K562 (cell line): ENCODE measurements around the gene TMEM92. TPM values are rescaled to one million over a fixed set of nuclear protein-coding genes. Genes with fewer than 3 reads are reported as not detected.
A peak's percentile ranks its signal among the peaks of the same experiment; 100 is the strongest.

Experiments used
- CSDE1 ChIP-seq, 2 experiments: fragments of 450-650 bp; IDR thresholded peaks; 2 replicates each; pipeline ENCODE4 v1.6.1; 2016; ENCODE audit warnings: mild to moderate bottlenecking in 1 of 2
- DPF2 ChIP-seq: fragments of 450-650 bp; IDR thresholded peaks from 2 replicates; pipeline ENCODE4 v1.6.1; 2016
- EGR1 ChIP-seq: fragments of 450-650 bp; conservative IDR thresholded peaks from 2 replicates; pipeline ENCODE4 v1.6.1; 2017; ENCODE audit warnings: mild to moderate bottlenecking
- EWSR1 ChIP-seq: fragments of 450-650 bp; IDR thresholded peaks from 2 replicates; pipeline ENCODE4 v1.6.1; 2018; ENCODE audit warnings: borderline replicate concordance, mild to moderate bottlenecking, low read depth, moderate library complexity; ENCODE audit not compliant: partially characterized antibody
- LARP7 ChIP-seq: fragments of 450-650 bp; IDR thresholded peaks from 2 replicates; pipeline ENCODE4 v1.6.1; 2016
- MTF1 ChIP-seq: fragments of 250-450 bp; sonication (Bioruptor Pico); IDR thresholded peaks from 2 replicates; pipeline ENCODE4 v1.9.0; 2021; ENCODE audit warnings: moderate library complexity, mild to moderate bottlenecking, inconsistent platforms, borderline replicate concordance
- RAD21 ChIP-seq, 2 experiments: fragments of 250-450 bp in 1 of 2; fragments of 450-650 bp in 1 of 2; sonication (Bioruptor Pico) in 1 of 2; formaldehyde crosslinking in 1 of 2; IDR thresholded peaks in 1 of 2; conservative IDR thresholded peaks in 1 of 2; 2 replicates each; pipeline versions ENCODE4 v1.4.0 to v1.8.0; 2020 to 2022; ENCODE audit warnings: mild to moderate bottlenecking in 2 of 2, moderate library complexity in 1 of 2
- RUNX1 ChIP-seq: sonication (generic); IDR thresholded peaks from 2 replicates; pipeline ENCODE4 v1.6.1; 2016; ENCODE audit warnings: antibody characterized with exemption, low read depth
- TEAD1 ChIP-seq, 2 experiments: fragments of 450-650 bp in 1 of 2; sonication (generic) in 1 of 2; formaldehyde crosslinking; IDR thresholded peaks; 2 replicates each; pipeline versions ENCODE4 v1.4.0 to v1.8.0; 2020 to 2022; ENCODE audit warnings: mild to moderate bottlenecking in 2 of 2, missing genetic modification reagents in 1 of 2
- ZNF197 ChIP-seq: fragments of 200-800 bp; sonication (Bioruptor generic); IDR thresholded peaks from 2 replicates; pipeline ENCODE4 v1.6.1; 2016; ENCODE audit warnings: low read depth, missing genetic modification characterization, missing compliant biosample characterization
- polyA plus RNA-seq, 8 experiments: library from polyadenylated mRNA; depleted of rRNA in 4 of 8; stranded (reverse) in 5 of 8; unstranded in 3 of 8; fragments of >200 nt; fragmentation: Nextera tagmentation in 2 of 8; fragmentation: Illumina TruSeq in 1 of 8; extraction: Ambion mirVana in 2 of 8; extraction: Trizol in 1 of 8; gene quantifications; 2 replicates each; pipeline versions ENCODE4 v1.2.1 to v1.2.3, GENCODE V29; 2011 to 2014; ENCODE audit warnings: inconsistent platforms in 1 of 8, missing spikeins in 1 of 8
- total RNA-seq, 7 experiments: library from RNA; depleted of rRNA in 6 of 7; stranded (reverse); fragments of >200 nt in 6 of 7; fragmentation: Illumina TruSeq in 2 of 7; extraction: Trizol in 2 of 7; gene quantifications; 2 replicates each; pipeline versions ENCODE4 v1.2.1 to v1.2.3, GENCODE V29; 2011 to 2021; ENCODE audit warnings: low replicate concordance in 1 of 7
- TF ChIP-seq, protein P1 (sequence below), 2 experiments: fragments of 450-650 bp in 1 of 2; sonication (generic) in 1 of 2; formaldehyde crosslinking in 1 of 2; IDR thresholded peaks; 2 replicates each; pipeline versions ENCODE4 v1.7.1 to v1.9.0; 2016 to 2022; ENCODE audit warnings: inconsistent platforms in 1 of 2, mild to moderate bottlenecking in 1 of 2, missing genetic modification reagents in 1 of 2
- TF ChIP-seq, protein P2 (sequence below): IDR thresholded peaks from 2 replicates; pipeline ENCODE4 v1.6.1; 2011; ENCODE audit warnings: borderline replicate concordance, low read depth, mild to moderate bottlenecking, moderate library complexity, low read length; ENCODE audit not compliant: insufficient read depth, poor library complexity, severe bottlenecking
- TF ChIP-seq, protein P3 (sequence below): sonication (generic); formaldehyde crosslinking; IDR thresholded peaks from 2 replicates; pipeline ENCODE4 v1.8.0; 2022; ENCODE audit warnings: mild to moderate bottlenecking, missing genetic modification reagents

The TMEM92 gene
- total and polyA plus RNA-seq, 9 of the 15 experiments (the other 6 are each of a cell fraction or from before 2014, with no cell fraction given), result 0.14 to 2.1 (median 0.40) TPM

DNA sequence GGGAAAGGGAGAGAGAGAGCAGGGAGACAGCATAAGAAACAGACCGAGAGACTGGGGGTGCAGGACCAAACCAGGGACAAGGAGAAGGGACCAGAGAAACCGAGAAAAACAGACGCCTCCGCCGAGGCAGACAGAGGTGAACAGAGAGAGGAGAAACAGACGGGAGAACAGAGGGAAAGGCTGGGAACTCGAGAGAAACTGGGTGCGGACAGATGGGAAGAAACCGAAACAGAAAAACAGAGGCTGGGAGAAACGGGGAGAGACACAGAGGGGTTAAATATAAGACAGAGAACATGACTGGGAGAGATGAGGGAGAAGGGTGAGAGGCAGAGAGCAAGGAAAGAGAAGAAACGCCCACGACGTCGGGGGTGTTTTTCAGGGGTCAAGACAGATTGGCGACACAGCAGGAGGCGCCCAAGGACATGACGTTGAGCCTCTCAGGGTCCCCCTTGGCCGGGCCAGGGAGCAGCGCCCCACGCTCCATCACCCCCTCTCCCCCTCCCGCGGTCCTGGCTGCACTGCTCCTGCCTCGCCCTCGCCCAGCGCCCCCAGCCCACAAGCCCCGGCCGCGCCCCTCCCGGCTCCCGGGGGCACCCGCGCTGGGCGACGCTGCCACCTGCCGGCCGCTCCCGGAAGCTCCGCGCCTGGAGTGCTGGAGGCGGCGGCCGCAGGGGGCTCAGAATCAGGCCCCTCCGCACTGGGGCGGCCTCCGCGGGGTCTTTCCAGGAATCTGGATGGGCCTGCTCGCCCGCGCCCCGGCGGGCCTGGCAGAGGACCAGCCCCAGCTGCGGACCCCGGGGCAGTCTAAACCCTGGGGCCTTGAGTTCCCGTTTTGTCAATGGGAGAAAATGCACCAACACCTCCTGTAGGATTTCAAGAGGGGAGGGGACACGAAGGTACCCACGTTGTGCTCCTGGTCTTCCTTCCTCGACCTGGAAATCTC is 1.3 kb upstream of the TMEM92 start (continued):
- TF ChIP-seq, protein P1, sequence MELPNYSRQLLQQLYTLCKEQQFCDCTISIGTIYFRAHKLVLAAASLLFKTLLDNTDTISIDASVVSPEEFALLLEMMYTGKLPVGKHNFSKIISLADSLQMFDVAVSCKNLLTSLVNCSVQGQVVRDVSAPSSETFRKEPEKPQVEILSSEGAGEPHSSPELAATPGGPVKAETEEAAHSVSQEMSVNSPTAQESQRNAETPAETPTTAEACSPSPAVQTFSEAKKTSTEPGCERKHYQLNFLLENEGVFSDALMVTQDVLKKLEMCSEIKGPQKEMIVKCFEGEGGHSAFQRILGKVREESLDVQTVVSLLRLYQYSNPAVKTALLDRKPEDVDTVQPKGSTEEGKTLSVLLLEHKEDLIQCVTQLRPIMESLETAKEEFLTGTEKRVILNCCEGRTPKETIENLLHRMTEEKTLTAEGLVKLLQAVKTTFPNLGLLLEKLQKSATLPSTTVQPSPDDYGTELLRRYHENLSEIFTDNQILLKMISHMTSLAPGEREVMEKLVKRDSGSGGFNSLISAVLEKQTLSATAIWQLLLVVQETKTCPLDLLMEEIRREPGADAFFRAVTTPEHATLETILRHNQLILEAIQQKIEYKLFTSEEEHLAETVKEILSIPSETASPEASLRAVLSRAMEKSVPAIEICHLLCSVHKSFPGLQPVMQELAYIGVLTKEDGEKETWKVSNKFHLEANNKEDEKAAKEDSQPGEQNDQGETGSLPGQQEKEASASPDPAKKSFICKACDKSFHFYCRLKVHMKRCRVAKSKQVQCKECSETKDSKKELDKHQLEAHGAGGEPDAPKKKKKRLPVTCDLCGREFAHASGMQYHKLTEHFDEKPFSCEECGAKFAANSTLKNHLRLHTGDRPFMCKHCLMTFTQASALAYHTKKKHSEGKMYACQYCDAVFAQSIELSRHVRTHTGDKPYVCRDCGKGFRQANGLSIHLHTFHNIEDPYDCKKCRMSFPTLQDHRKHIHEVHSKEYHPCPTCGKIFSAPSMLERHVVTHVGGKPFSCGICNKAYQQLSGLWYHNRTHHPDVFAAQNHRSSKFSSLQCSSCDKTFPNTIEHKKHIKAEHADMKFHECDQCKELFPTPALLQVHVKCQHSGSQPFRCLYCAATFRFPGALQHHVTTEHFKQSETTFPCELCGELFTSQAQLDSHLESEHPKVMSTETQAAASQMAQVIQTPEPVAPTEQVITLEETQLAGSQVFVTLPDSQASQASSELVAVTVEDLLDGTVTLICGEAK (IDR thresholded peaks at IDR 0.05), result no peak; the same call in 1 of the 2 replicates
- TF ChIP-seq, protein P1 (CRISPR knock-in tag; IDR thresholded peaks at IDR 0.05), result no peak
- TF ChIP-seq, protein P2, sequence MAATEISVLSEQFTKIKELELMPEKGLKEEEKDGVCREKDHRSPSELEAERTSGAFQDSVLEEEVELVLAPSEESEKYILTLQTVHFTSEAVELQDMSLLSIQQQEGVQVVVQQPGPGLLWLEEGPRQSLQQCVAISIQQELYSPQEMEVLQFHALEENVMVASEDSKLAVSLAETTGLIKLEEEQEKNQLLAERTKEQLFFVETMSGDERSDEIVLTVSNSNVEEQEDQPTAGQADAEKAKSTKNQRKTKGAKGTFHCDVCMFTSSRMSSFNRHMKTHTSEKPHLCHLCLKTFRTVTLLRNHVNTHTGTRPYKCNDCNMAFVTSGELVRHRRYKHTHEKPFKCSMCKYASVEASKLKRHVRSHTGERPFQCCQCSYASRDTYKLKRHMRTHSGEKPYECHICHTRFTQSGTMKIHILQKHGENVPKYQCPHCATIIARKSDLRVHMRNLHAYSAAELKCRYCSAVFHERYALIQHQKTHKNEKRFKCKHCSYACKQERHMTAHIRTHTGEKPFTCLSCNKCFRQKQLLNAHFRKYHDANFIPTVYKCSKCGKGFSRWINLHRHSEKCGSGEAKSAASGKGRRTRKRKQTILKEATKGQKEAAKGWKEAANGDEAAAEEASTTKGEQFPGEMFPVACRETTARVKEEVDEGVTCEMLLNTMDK, result peak; percentile 47
- TF ChIP-seq DPF2, result peak; percentile 17; the same call in 1 of the 2 replicates
- TF ChIP-seq, protein P3, sequence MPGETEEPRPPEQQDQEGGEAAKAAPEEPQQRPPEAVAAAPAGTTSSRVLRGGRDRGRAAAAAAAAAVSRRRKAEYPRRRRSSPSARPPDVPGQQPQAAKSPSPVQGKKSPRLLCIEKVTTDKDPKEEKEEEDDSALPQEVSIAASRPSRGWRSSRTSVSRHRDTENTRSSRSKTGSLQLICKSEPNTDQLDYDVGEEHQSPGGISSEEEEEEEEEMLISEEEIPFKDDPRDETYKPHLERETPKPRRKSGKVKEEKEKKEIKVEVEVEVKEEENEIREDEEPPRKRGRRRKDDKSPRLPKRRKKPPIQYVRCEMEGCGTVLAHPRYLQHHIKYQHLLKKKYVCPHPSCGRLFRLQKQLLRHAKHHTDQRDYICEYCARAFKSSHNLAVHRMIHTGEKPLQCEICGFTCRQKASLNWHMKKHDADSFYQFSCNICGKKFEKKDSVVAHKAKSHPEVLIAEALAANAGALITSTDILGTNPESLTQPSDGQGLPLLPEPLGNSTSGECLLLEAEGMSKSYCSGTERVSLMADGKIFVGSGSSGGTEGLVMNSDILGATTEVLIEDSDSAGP (CRISPR knock-in tag), result no peak
- TF ChIP-seq EGR1, result peak; percentile 90
- TF ChIP-seq RUNX1, result no peak
- 0 out of 2 replicates have a peak, but pooled peaks have one; percentile 68 for TF ChIP-seq LARP7
- TF ChIP-seq RAD21 (CRISPR knock-in tag; conservative IDR thresholded peaks at IDR 0.05 in 1 of 2, IDR thresholded peaks at IDR 0.05 in 1 of 2), result peak; percentile 81 to 92
- no peak for TF ChIP-seq MTF1 (CRISPR knock-in tag)
- no peak for TF ChIP-seq TEAD1 (CRISPR knock-in tag; IDR thresholded peaks at IDR 0.05)
- TF ChIP-seq ZNF197 (CRISPR knock-in tag), result no peak
- TF ChIP-seq EWSR1, result no peak
- TF ChIP-seq CSDE1 (IDR thresholded peaks at IDR 0.05), result no peak
